Measurements from ENCODE around the gene ZSCAN23. TPM values are rescaled to one million over a fixed set of nuclear protein-coding genes. Genes with fewer than 3 reads are reported as not detected.

Gene ZSCAN23
- total RNA-seq, 4 donors from 2014 or later = 1.0 to 2.9 (median 2.1) TPM

- Histone ChIP-seq H3K27me3 (peaks cover 0 to 21% (median 9%) of the 10 kb centered on the region in 4 donors), H3K9me3 (no peaks in the 10 kb centered on the region), H3K27ac (replicated peaks in 1 of 4) (peak overlapping the region in 3 of 4 donors; percentile 56 to 68 (median 58)), H3K36me3 (peaks cover 0 to 7% (median 0%) of the 10 kb centered on the region in 4 donors), H3K4me3 (peak overlapping the region; percentile 61 to 74 (median 66)), H3K4me1 (peaks cover 11 to 26% (median 13%) of the 10 kb centered on the region in 4 donors)
- no peak for DNase-seq (ENCODE audit: extremely low spot score)
- 51% methylated on average over 7 of the region's 7 CpGs for WGBS
- no peak for TF ChIP-seq POLR2A (IDR thresholded peaks at IDR 0.05; ENCODE audit: low read depth)
- no peak for TF ChIP-seq CTCF (IDR thresholded peaks at IDR 0.05)
- TF ChIP-seq POLR2AphosphoS5 (IDR thresholded peaks at IDR 0.05) = no peak
- no peak for TF ChIP-seq EP300 (IDR thresholded peaks at IDR 0.05)
- intact Hi-C loops (cut with DNase I) = loop anchor here (5.0 kb wide), 1 partner anchor 45 kb away; the partner anchor contains the start of gene ZSCAN12
Measured at GRCh38 chr6:28442586-28442985, 705 bp downstream of the ZSCAN23 start.

GRCh38 chr6:28436404-28436803 lies 6.9 kb downstream of the ZSCAN23 start:
- no peak for DNase-seq (ENCODE audit: extremely low spot score)
- TF ChIP-seq POLR2A (IDR thresholded peaks at IDR 0.05; ENCODE audit: low read depth) = no peak
- no peak overlapping the region for H3K4me3 ChIP-seq
- H3K9me3 ChIP-seq = no peaks in the 10 kb centered on the region
- intact Hi-C loops (cut with DNase I) = no loop called here
- peaks cover 0 to 28% (median 11%) of the 10 kb centered on the region in 4 donors for H3K36me3 ChIP-seq
- H3K4me1 ChIP-seq = no peaks in the 10 kb centered on the region
- no peaks in the 10 kb centered on the region for H3K27me3 ChIP-seq
- H3K27ac ChIP-seq (replicated peaks in 1 of 4) = no peak overlapping the region
- WGBS = 88% methylated on average over 3 of the region's 3 CpGs

GRCh38 chr6:28433119-28433518 lies 10.2 kb downstream of the ZSCAN23 start:
- DNase-seq (ENCODE audit: extremely low spot score) = no peak
- H3K27me3 ChIP-seq = no peaks in the 10 kb centered on the region
- H3K4me3 ChIP-seq = no peak overlapping the region
- TF ChIP-seq EP300 (IDR thresholded peaks at IDR 0.05) (no peak), CTCF (IDR thresholded peaks at IDR 0.05) (no peak), POLR2AphosphoS5 (IDR thresholded peaks at IDR 0.05) (no peak), POLR2A (IDR thresholded peaks at IDR 0.05; ENCODE audit: low read depth) (no peak)
- H3K36me3 ChIP-seq = peaks cover 0 to 28% (median 13%) of the 10 kb centered on the region in 4 donors
- no peaks in the 10 kb centered on the region for H3K9me3 ChIP-seq
- H3K27ac ChIP-seq (replicated peaks in 1 of 4) = no peak overlapping the region
- intact Hi-C loops (cut with DNase I) = no loop called here
- H3K4me1 ChIP-seq = no peaks in the 10 kb centered on the region

GRCh38 chr6:28429781-28430180 lies 13.5 kb downstream of the ZSCAN23 start:
- Histone ChIP-seq H3K27ac (replicated peaks in 1 of 4) (no peak overlapping the region), H3K4me3 (no peak overlapping the region), H3K4me1 (no peaks in the 10 kb centered on the region), H3K9me3 (peaks cover 0 to 7% (median 0%) of the 10 kb centered on the region in 4 donors), H3K36me3 (peaks cover 0 to 19% (median 6%) of the 10 kb centered on the region in 4 donors), H3K27me3 (no peaks in the 10 kb centered on the region)
- intact Hi-C loops (cut with DNase I) = no loop called here
- 88% methylated on average over 14 of the region's 16 CpGs for WGBS
- DNase-seq (ENCODE audit: extremely low spot score) = no peak
- no peak for TF ChIP-seq EP300 (IDR thresholded peaks at IDR 0.05)
- no peak for TF ChIP-seq CTCF (IDR thresholded peaks at IDR 0.05)
- no peak for TF ChIP-seq POLR2AphosphoS5 (IDR thresholded peaks at IDR 0.05)
- no peak for TF ChIP-seq POLR2A (IDR thresholded peaks at IDR 0.05; ENCODE audit: low read depth)

GRCh38 chr6:28425944-28426541 lies 17.2 kb downstream of the ZSCAN23 start:
- Histone ChIP-seq H3K4me3 (no peak overlapping the region), H3K27me3 (no peaks in the 10 kb centered on the region), H3K36me3 (peaks cover 0 to 19% (median 5%) of the 10 kb centered on the region in 4 donors), H3K27ac (replicated peaks in 1 of 4) (no peak overlapping the region), H3K9me3 (peaks cover 0 to 8% (median 0%) of the 10 kb centered on the region in 4 donors), H3K4me1 (no peaks in the 10 kb centered on the region)
- intact Hi-C loops (cut with DNase I) = no loop called here
- WGBS = 90% methylated on average over 4 of the region's 4 CpGs
- DNase-seq (ENCODE audit: extremely low spot score) = no peak
- no peak for TF ChIP-seq POLR2A (IDR thresholded peaks at IDR 0.05; ENCODE audit: low read depth)
- no peak for TF ChIP-seq CTCF (IDR thresholded peaks at IDR 0.05)
- TF ChIP-seq EP300 (IDR thresholded peaks at IDR 0.05) = no peak
- no peak for TF ChIP-seq POLR2AphosphoS5 (IDR thresholded peaks at IDR 0.05)
